K562 (cell line): ENCODE measurements around the gene WDFY2. TPM values are rescaled to one million over a fixed set of nuclear protein-coding genes. Genes with fewer than 3 reads are reported as not detected.

Source experiments
- ATAC-seq: fragments of 200-7000 bp; cut with Tn5 transposase; 3 replicates; pipeline ENCODE4 v1.9.1; 2020; ENCODE audit warnings: moderate library complexity
- BruUV-seq: library from RNA; stranded (reverse); fragments of 400-500 nt; replicated peaks from 2 replicates; lab custom pipeline; 2021; lab: Mats Ljungman, UMichigan
- CTCF ChIA-PET: fragments of 300-600 bp; formaldehyde crosslinking; extraction: SDS; loops from one replicate; lab custom pipeline; 2021; ENCODE audit warnings: low intra/inter-chr PET ratio; lab: Yijun Ruan, JAX
- POLR2A ChIA-PET: fragments of 300-600, 350-650 bp; sonication (Branson Sonifier 250); formaldehyde crosslinking; extraction: SDS; loops from one replicate; lab custom pipeline; 2021; ENCODE audit warnings: antibody characterized with exemption, inconsistent platforms; lab: Yijun Ruan, JAX
- DNase-seq, 4 experiments: peaks; one replicate each; pipeline versions ENCODE4 v3.0.0 to v3.0.0-alpha.2; 2011 to 2018; ENCODE audit warnings: low spot score in 3 of 4, mixed read lengths in 3 of 4; ENCODE audit errors: extremely low read depth in 1 of 4
- FAIRE-seq: peaks from 2 replicates; lab custom pipeline; 2011; peaks lifted over from hg19 to GRCh38; lab: Jason Lieb, UNC
- H2AFZ ChIP-seq: 2 replicates; pipeline ENCODE4 v1.6.0; 2011; ENCODE audit warnings: low read depth, low read length, control low read depth, inconsistent platforms
- H3K27ac ChIP-seq: fragments of 200-600 bp; 3 replicates; pipeline ENCODE4 v1.8.0; 2011; ENCODE audit warnings: low read depth, mild to moderate bottlenecking, control low read depth, inconsistent platforms, low read length, moderate library complexity, mixed read lengths; ENCODE audit errors: extremely low read depth
- H3K27me3 ChIP-seq, 2 experiments: fragments of 300-600 bp in 1 of 2; 2 replicates in 1 of 2; 3 replicates in 1 of 2; pipeline versions ENCODE4 v1.6.0 to v1.8.0; 2011; ENCODE audit warnings: inconsistent platforms in 2 of 2, low read length in 2 of 2, mild to moderate bottlenecking in 1 of 2, mixed read lengths in 1 of 2, moderate library complexity in 1 of 2; ENCODE audit not compliant: control insufficient read depth in 2 of 2, insufficient read depth in 2 of 2
- H3K36me3 ChIP-seq: fragments of 300-600 bp; 3 replicates; pipeline ENCODE4 v1.8.0; 2011; ENCODE audit warnings: mild to moderate bottlenecking, low read length, inconsistent platforms; ENCODE audit not compliant: control insufficient read depth, insufficient read depth
- H3K4me1 ChIP-seq, 2 experiments: fragments of 200-600 bp in 1 of 2; replicated peaks in 1 of 2; 2 replicates in 1 of 2; 3 replicates in 1 of 2; pipeline versions ENCODE4 v1.5.1 to v1.8.0; 2011; ENCODE audit warnings: inconsistent platforms in 2 of 2, low read length in 2 of 2, mild to moderate bottlenecking in 1 of 2, mixed read lengths in 1 of 2, moderate library complexity in 1 of 2; ENCODE audit not compliant: control insufficient read depth in 2 of 2, insufficient read depth in 2 of 2
- H3K4me2 ChIP-seq: 2 replicates; pipeline ENCODE4 v1.6.1; 2011; ENCODE audit warnings: low read length, control low read depth, inconsistent platforms, mixed read lengths; ENCODE audit not compliant: insufficient read depth
- H3K4me3 ChIP-seq: fragments of 200-600 bp; sonication (generic), shearing (Covaris generic); 2 replicates; pipeline ENCODE4 v1.5.1; 2016; ENCODE audit warnings: control low read depth, inconsistent platforms
- H3K79me2 ChIP-seq: fragments of 200-600 bp; 3 replicates; pipeline ENCODE4 v1.8.0; 2011; ENCODE audit warnings: low read length, inconsistent platforms; ENCODE audit not compliant: control insufficient read depth, insufficient read depth
- H3K9ac ChIP-seq, 2 experiments: 2 replicates each; pipeline versions ENCODE4 v1.6.0 to v1.6.1; 2011; ENCODE audit warnings: low read depth in 2 of 2, low read length in 2 of 2, control low read depth in 1 of 2, inconsistent platforms in 1 of 2, mild to moderate bottlenecking in 1 of 2, mixed read lengths in 1 of 2; ENCODE audit not compliant: insufficient read depth in 1 of 2
- H3K9me1 ChIP-seq: one replicate; pipeline ENCODE4 v1.6.0; 2011; ENCODE audit warnings: inconsistent platforms, mild to moderate bottlenecking, low read length, moderate library complexity; ENCODE audit not compliant: control insufficient read depth, insufficient read depth
- H3K9me3 ChIP-seq: replicated peaks from 2 replicates; pipeline ENCODE4 v1.5.1; 2011; ENCODE audit warnings: low read depth, low read length, inconsistent platforms; ENCODE audit not compliant: control insufficient read depth, insufficient read depth
- H4K20me1 ChIP-seq: replicated peaks from 2 replicates; pipeline ENCODE4 v1.6.1; 2011; ENCODE audit warnings: low read length, inconsistent platforms, mixed read lengths; ENCODE audit not compliant: control insufficient read depth, insufficient read depth
- CBX8 ChIP-seq: fragments of 200-600 bp; sonication (generic); IDR thresholded peaks from 2 replicates; pipeline ENCODE4 v1.6.1; 2012; ENCODE audit warnings: borderline replicate concordance, mixed run types, low read depth, mild to moderate bottlenecking, moderate library complexity, mixed read lengths, low read length, control low read depth, inconsistent platforms; ENCODE audit not compliant: poor library complexity, severe bottlenecking; ENCODE audit errors: extremely low read depth
- CREB1 ChIP-seq, 2 experiments: sonication (generic) in 1 of 2; formaldehyde crosslinking in 1 of 2; IDR thresholded peaks; 2 replicates each; pipeline versions ENCODE4 v1.6.1 to v1.8.0; 2012 to 2022; ENCODE audit warnings: inconsistent platforms in 1 of 2, mild to moderate bottlenecking in 1 of 2, missing genetic modification reagents in 1 of 2, moderate library complexity in 1 of 2
- EHMT2 ChIP-seq: fragments of 450-650 bp; IDR thresholded peaks from 2 replicates; pipeline ENCODE4 v1.6.1; 2018; ENCODE audit warnings: antibody characterized with exemption
- FOXA3 ChIP-seq, 2 experiments: fragments of 450-650 bp in 1 of 2; sonication (generic) in 1 of 2; formaldehyde crosslinking; IDR thresholded peaks in 1 of 2; conservative IDR thresholded peaks in 1 of 2; 2 replicates each; pipeline versions ENCODE4 v1.4.0 to v1.8.0; 2020 to 2022; ENCODE audit warnings: mild to moderate bottlenecking in 2 of 2, missing genetic modification reagents in 1 of 2
- GTF3C2 ChIP-seq: IDR thresholded peaks from 3 replicates; pipeline ENCODE4 v1.6.1; 2011; ENCODE audit warnings: borderline replicate concordance, mild to moderate bottlenecking, moderate library complexity; ENCODE audit not compliant: insufficient read length; ENCODE audit errors: extremely low read depth
- RERE ChIP-seq: sonication (generic); formaldehyde crosslinking; IDR thresholded peaks from 2 replicates; pipeline ENCODE4 v1.8.0; 2023; ENCODE audit warnings: missing genetic modification reagents, mild to moderate bottlenecking, borderline replicate concordance
- SFPQ ChIP-seq: fragments of 200-400 bp; formaldehyde crosslinking; IDR thresholded peaks from 2 replicates; pipeline ENCODE4 v1.6.1; 2017; ENCODE audit warnings: mild to moderate bottlenecking, low read depth, low read length, moderate library complexity
- ZNF561 ChIP-seq: fragments of 450-650 bp; formaldehyde crosslinking; conservative IDR thresholded peaks from 2 replicates; pipeline ENCODE4 v1.4.0; 2020; ENCODE audit warnings: mild to moderate bottlenecking, moderate library complexity
- WGBS: fragments of 100-300 bp; shearing (Covaris generic); methylation state at CpG from one replicate; pipeline ENCODE4 v1.1.6; 2016; ENCODE audit warnings: low coverage, mixed read lengths; ENCODE audit not compliant: insufficient coverage; ENCODE audit errors: missing lambda C conversion rate; 5-methylcytosine and 5-hydroxymethylcytosine counted together
- in situ Hi-C: fragments of 300-500 bp; cut with MboI; formaldehyde crosslinking; loops from 4 replicates; pipeline ENCODE4 v1.15.0; 2018; ENCODE audit warnings: inconsistent platforms, mixed read lengths
- intact Hi-C: fragments of 100-400 bp; cut with micrococcal nuclease; formaldehyde crosslinking; loops from 2 replicates; pipeline ENCODE4 v1.14.2; 2022
- polyA plus RNA-seq, 8 experiments: library from polyadenylated mRNA; depleted of rRNA in 4 of 8; stranded (reverse) in 5 of 8; unstranded in 3 of 8; fragments of >200 nt; fragmentation: Nextera tagmentation in 2 of 8; fragmentation: Illumina TruSeq in 1 of 8; extraction: Ambion mirVana in 2 of 8; extraction: Trizol in 1 of 8; gene quantifications; 2 replicates each; pipeline versions ENCODE4 v1.2.1 to v1.2.3, GENCODE V29; 2011 to 2014; ENCODE audit warnings: inconsistent platforms in 1 of 8, missing spikeins in 1 of 8
- total RNA-seq, 7 experiments: library from RNA; depleted of rRNA in 6 of 7; stranded (reverse); fragments of >200 nt in 6 of 7; fragmentation: Illumina TruSeq in 2 of 7; extraction: Trizol in 2 of 7; gene quantifications; 2 replicates each; pipeline versions ENCODE4 v1.2.1 to v1.2.3, GENCODE V29; 2011 to 2021; ENCODE audit warnings: low replicate concordance in 1 of 7

The WDFY2 gene
- total and polyA plus RNA-seq, 9 of the 15 experiments (the other 6 are each of a cell fraction or from before 2014, with no cell fraction given) = 0.66 to 6.4 (median 4.4) TPM

- TF ChIP-seq GTF3C2 = no peak
These were observed 91.1 kb downstream of the WDFY2 start (continued) for GRCh38 chr13:51675385-51675784.

- Histone ChIP-seq H4K20me1 (0 out of 2 replicates have a peak, but pooled peaks cover 3% of the 10 kb centered on the region), H3K36me3 (no peaks in the 10 kb centered on the region; the same call in 2 of the 3 replicates), H3K4me1 (no peaks in the 10 kb centered on the region), H2AFZ (no peak overlapping the region), H3K4me2 (no peak overlapping the region), H3K9ac (no peak overlapping the region), H3K27ac (no peak overlapping the region), H3K4me3 (no peak overlapping the region), H3K27me3 (no peaks in the 10 kb centered on the region), H3K79me2 (no peaks in the 10 kb centered on the region; the same call in 2 of the 3 replicates), H3K9me3 (no peaks in the 10 kb centered on the region), H3K9me1 (no peaks in the 10 kb centered on the region)
- no peak for ATAC-seq
- in situ Hi-C loops (no loop called here), intact Hi-C loops (no loop called here)
- ChIA-PET CTCF (no interaction called here), POLR2A (no interaction called here)
- 86% methylated on average over 3 of the region's 3 CpGs for WGBS
- no peak for DNase-seq
- BruUV-seq = no TSS peak
- FAIRE-seq = no peak
- TF ChIP-seq FOXA3 (CRISPR knock-in tag; conservative IDR thresholded peaks at IDR 0.05 in 1 of 2, IDR thresholded peaks at IDR 0.05 in 1 of 2) = no peak
- no peak for TF ChIP-seq RERE (CRISPR knock-in tag)
- TF ChIP-seq ZNF561 (CRISPR knock-in tag) = no peak
- TF ChIP-seq SFPQ = no peak
- TF ChIP-seq EHMT2 = no peak
- TF ChIP-seq CREB1 (IDR thresholded peaks at IDR 0.05) = no peak
- no peak for TF ChIP-seq CREB1 (CRISPR knock-in tag; IDR thresholded peaks at IDR 0.05)
- TF ChIP-seq CBX8 = no peak
These were observed 91.6 kb downstream of the WDFY2 start for GRCh38 chr13:51675877-51676276.
